ENCODE data around the gene RNF166.
A peak's percentile ranks its signal among the peaks of the same experiment; 100 is the strongest.
"Not testable (repeated sequence)": the region's sequence is repeated elsewhere in the genome, so short reads cannot be mapped to it uniquely, and the experiment has no call there.

RNF166 gene

DNA sequence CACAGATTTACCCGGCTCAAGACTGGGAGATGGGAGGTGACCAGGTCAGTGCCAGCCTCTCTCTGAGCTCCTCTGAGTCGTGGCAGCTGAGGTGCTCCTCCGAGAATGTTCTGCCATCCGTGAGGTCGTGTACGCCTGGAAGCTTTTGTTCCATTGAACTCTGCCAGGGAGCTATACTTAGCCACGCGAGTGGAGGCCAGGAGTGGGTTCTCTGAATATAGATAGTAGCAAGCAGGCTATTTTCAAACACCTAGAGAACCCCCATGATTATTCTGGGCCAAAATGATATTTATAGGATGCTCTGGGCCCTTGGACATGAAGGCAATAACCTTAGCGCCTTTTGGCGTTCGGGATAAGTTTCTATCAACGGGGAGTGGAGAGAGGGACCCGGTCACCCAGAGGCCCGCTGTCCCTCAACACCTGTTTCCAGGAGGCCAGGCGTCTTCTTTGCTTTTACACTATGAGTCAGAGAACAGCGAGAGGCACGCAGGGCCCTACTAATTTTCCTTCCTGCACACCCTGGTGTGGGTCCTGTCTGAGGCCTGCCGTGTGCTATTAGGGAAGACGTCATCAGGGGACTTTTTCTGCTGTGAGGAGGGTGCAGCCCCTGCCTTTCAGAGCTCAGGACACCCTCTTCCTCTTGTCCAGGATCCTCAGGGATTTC is 32.4 kb downstream of the RNF166 start:
- no peak for DNase-seq (ENCODE audit: low read depth)

DNA sequence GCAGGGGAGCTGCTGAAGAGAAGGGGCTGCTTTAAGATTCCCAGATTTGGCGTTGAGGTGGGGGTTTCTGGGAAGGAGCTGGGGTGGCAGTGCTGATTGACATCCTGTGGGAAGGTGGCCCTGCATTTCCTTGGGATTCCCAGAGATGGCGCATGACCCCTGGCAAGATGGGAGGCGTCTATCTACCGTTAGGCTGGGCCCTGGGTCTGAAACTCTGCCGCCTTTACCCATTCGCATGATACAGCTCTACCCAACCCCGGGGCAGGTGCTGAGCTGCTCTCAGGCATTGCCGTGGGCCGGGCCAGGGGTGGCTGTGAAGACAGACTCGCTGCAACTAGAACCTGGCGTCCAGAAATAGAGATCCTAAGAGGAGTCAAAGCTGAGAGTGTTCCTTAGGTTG is 33.4 kb downstream of the RNF166 start:
- no peak for DNase-seq (ENCODE audit: low read depth)

DNA sequence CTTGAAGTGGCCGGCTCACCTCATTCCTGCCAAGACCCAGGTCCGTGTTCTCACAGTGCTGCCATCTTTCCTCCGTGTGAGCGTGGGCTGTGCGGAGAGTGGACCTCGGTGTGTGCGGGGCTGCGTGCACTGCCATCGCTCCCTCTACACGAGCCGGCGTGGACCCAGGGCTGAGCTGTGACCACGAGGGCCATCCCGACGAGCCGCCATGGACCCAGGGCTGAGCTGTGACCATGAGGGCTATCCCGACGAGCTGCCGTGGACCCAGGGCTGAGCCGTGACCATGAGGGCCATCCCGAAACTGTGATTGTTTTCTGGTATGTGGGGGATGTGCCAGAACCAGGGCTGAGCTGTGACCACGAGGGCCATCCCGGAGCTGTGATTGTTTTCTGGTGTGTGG is 34.4 kb downstream of the RNF166 start:
- DNase-seq (ENCODE audit: low read depth), result no peak

DNA sequence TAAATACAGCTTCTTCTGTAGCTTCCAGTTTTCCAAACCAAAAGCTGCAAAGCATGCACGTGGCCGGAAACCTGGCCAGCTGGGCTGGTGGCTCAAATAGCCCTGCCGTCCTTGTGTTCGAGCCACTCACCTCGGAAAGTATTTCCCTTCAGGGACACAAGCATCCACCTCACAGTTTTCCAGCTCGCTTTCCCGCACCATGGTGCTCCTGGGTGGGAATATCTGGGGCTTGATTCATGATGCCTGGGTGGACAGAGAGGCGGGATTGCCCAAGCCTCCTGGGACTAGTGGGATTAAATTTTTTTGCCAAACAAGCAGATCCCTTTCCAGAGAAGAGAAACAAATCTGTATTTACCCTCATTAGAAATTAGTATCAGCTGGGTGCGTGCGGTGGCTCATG is 36.2 kb downstream of the RNF166 start:
- no peak for DNase-seq (ENCODE audit: low read depth)

DNA sequence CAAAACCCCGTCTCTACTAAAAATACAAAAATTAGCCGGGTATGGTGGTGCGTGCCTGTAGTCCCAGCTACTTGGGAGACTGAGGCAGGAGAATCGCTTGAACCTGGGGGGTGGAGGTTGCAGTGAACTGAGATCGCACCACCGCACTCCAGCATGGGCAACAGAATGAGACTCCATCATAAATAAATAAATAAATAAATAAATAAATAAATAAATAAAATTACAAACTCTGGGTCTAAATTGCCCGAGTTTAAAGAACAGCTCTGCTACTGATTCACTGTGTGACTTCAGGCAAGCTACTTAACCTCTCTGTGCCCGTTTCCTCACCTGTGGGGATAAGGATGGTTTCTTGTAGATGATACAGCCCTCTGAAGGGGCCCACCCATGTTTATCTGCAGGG is 36.7 kb downstream of the RNF166 start:
- DNase-seq (ENCODE audit: low read depth), result not testable (repeated sequence)

DNA sequence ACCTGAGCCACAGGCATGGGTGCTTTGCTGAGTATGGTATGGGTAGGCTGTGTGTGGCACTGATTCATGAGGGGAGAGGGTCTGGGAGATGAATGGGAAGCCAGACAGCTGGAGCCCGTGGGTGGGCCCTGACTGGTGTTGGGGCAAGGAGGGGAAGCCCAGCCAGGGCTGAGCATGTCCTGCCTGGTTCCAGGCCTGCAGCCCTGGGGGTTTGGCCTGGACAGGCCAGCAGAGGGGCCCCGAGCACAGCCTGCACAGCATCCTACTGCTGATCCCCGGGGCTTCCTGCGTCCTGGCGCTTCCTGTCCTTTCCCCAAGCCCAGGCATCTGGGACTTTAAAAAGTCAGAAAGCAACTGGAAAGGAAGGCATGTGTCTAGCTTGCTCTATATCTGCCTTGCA is 38.7 kb downstream of the RNF166 start:
- no peak for DNase-seq (ENCODE audit: low read depth)

DNA sequence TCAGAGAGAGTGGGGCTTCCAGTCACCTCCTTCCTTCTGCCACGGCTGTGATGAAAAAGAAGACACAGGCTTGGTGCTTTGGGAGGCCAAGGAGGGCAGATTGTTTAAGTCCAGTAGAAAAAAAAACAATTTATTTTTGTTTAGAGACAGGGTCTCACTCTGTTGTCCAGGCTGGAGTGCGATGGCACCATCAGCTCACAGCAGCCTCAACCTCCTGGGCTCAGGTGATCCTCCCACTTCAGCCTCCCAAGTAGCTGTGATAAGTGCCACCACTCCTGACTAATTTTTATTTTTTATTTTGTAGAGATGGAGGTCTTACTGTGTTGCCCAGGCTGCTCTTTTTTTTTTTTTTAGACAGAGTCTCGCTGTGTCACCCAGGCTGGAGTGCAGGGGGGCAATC is 40.6 kb downstream of the RNF166 start:
- DNase-seq (ENCODE audit: low read depth), result no peak

DNA sequence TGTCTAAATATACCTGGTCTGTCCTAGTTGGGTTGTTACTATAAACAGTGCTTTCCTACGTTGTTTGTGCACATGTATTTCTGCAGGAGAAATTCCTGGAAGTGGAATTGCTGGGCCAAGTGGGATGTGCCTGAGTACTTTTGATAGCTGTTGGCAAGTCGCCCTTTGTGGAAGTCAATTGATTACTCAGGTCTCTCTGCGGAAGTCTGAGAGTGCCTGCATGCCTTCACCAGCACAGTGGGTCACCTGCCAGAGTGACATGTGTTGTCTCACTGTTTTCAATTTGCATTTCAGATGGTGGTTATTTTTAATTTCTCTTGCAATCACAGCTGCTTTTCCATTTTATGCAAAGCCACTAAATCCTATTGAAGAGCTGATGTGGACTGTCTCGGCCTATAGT is 41.1 kb downstream of the RNF166 start:
- no peak for DNase-seq (ENCODE audit: low read depth)

DNA sequence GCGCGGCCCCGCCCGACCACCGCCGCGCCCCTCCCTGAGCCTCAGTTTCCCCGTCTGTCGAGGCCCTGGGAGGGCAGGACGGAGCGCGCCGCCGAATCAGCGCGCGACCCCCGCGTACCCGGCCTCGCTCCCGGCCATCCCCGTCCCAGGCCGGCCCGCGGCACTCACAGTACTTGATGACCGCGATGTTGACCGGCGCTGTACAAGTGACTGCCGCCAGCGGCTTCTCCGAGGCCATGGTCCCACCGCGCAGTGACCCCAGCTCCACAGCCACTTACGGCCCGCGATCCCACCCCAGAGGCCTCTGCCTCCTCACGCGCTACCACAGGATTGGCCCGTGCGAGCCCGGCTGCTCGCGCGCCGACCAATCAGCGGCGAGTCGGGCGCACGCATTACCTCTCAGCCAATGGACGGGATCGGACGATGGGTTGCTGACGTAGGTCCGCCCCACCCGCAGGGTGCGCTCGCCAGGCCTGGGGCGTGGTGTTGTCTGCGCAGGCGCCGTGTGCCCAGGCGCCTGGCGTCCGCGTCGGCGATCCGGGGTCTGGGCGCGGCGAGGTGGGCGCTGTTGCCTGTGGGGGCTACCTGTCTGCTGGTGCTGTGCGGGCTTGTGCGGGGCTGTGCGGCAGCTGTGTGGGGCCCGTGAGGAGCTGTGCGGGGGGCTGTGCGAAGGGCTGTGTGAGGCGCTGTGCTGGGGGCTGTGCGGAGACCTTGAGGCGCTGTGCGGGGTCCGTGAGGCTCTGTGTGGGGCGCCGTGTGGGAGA is 43.2 kb downstream of the RNF166 start, which contains the start of gene MVD:
Gene MVD (minus strand): TSS at position 249 of the 764 bp plus-strand sequence. CDS start 11 bp downstream, at position 238.
- peak; percentile 94 for DNase-seq (ENCODE audit: low read depth)

DNA sequence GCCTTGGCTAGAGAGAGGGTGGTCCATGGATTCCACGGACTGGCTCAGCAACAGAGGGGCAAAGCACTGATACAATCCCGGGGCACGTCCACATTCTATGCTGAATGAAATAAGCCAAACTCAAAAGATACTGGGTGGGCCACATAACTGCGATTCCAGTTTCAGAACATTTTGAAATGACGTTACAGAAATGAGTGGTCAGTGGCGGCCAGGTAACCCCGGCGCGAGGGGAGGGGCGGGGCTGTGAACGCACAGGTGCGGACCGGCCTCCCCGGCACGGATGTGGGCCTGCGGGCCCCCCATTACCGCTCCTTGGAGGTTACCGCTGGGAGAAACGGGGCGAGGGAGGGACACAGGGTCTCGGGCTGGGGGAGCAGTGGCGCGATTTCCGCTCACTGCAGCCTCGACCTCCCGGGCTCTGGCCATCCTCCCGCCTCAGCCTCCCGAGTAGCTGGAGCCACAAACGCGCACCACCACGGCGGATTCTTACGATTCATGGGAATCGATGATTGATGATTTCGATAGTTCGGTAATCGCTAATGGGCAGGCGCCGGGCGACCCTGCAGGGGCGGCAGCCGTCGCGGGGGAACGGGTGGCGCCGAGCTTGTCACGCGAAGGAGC is 43.9 kb downstream of the RNF166 start:
- DNase-seq (ENCODE audit: low read depth), result no peak

DNA sequence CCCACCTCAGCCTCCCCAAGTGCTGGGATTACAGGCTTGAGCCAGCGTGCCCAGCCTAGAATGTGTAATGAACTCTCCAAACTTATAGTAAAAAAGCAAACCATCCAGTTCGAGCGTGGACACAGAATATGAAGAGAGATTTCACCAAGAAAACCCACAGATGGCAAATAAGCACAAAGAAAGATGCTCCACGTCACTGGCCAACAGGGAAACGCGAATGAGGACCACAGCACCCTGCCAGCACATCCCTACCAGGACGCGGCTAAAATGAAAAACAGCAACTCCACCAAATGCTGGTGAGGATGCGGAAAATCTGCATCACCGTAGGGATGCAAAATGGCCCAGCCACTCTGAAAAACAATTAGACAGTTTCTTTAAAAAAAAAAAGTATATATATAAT is 44.7 kb downstream of the RNF166 start:
- no peak for DNase-seq (ENCODE audit: low read depth)

DNA sequence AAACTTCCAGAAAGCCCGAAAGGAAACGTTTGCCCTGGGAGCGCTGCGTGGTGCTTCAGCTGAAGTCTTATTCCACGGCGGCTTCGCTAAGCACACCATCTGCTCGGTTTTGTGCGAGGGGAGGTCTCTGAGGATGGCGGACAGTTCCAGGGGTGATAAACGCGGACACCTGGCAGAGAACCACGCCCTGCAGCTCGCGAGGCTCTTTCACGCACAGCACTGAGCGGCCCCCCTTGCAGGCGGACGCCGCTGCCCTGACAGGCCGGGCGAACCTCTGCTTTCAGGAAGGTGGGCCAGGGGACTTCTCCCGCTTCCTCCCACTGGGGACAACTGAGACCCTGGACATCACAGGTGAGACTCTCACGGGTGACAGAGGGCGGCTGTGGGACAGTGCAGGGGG is 47.0 kb downstream of the RNF166 start:
- no peak for DNase-seq (ENCODE audit: low read depth)

DNA sequence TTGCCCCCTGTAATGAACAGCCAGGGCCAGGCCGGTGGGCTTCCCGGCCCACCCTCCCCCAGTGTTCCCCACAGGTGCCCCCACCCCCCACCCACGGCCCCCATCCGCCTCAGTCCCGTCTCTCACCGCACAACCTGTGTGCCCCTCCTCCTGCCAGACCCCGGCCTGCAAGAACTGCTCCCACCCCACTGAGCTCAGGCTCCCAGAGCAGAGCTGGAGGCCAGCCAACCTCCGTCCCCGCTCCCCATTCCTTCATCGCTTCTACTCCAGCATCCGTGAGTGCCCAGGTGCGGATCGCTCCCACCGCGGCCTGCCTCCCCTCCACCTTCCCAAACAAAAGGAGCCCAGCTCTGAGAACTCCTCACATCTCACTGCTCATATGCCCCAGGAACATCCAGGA is 47.5 kb downstream of the RNF166 start:
- no peak for DNase-seq (ENCODE audit: low read depth)

DNA sequence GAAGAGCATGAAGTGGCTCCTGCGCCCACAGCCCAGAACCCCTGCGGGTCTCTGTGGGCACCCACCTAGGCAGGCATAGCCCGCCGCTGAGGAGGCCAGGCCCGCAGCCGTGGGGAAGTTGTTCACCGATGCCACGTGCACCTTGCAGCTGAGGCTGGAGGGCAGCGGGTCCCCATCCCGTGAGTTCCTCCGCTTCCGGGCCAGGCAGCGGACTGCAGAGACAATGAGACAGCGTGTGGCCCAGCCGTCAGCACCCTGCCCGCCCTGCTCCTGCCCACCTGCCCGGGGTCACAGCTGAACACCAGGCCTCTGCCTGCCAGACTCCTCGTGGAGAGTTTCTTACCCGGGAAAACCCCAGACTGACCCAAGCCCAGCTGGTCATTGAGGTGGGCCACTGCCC is 48.8 kb downstream of the RNF166 start:
- DNase-seq (ENCODE audit: low read depth), result no peak

DNA sequence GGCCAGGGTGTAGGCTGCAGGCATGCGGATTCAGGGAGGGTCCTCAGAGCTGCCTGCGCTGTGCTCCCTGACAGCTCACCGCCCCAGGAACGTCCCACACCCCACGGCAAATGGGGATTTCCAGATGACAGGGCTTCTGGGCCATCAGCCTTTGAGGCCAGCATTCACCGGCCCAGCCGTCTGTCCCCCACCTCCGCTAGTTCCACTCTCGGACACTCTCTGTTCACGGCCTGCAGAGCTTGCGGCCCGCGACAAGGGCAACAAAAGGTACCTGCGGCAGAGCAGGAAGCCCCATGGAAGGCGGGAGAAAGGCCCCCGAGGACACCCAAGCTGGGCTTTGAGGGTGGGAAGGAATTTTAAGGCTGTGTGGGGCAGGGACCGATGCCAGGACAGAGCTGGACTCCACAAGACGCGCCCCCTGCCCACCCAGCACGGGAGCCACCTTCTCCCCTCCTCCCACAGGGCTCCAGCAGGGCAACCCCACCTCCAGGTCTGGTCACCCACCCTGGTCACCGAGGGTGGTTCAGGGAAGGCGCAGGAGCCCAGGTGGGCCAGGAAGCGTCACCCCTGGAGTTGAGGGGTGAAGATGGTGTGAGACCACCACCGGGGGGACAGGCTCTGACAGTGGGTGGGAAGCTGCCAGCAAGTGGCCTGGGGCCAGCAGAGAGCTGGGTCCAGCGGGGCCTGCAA is 49.8 kb downstream of the RNF166 start:
- no peak for DNase-seq (ENCODE audit: low read depth)

DNA sequence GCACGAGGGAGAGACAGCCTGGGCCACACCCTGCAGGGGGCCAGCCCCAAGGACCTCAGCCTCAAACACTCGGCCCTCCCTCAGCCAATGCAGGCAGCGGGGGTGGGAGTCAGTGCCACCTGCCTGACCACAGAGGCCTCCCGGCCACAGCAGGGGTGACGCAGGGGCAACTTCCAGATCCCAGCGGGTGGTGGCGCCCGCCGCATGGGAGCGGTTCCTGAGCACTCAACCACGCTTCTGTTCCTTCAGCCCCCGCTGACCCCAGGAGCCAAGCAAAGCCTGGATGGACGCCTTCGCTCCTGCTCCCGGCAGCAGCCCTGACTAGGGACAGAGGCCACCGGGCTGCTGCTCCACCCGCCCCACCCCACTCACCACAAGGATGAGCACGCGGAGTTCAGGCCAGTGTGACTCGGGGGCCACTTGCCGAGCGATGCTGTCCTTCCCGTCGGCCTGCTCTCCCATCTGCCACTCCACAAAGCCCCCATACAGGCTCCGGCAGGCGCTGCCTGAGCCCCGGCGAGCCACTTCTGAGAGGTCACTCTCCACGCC is 50.4 kb downstream of the RNF166 start:
- DNase-seq (ENCODE audit: low read depth), result no peak

DNA sequence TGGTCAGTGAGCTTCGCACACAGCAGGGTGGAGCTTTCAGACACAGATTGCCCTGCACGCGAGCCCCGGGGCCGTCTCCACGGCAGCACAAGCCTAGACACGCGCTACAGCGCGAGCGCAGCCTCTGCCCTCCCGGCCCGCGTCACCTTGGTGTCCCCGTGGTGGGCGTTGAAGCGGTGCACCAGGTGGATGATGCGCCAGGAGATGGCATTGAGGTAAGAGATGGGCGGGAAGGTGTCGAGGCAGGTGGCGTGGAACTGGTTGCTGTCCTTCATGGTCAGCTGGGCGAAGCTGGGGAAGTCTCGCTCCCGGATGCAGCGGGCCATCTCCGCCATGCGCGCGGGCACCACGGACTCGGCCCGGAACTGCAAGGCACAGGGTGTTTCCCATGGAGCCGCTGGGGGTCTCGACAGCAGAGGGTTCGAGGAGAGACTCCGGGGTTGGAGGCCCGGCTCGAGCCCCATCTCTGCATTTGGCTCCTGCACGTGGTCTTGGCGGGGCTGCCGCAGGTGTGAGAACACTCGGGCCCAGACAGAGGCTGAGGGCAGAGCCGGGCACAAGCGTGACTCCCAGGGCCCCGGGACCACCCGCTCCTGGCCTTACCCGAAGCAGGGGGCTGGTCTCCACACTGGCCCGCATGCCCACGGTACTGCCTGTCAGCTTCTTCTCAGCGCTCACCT is 51.0 kb downstream of the RNF166 start:
- no peak for DNase-seq (ENCODE audit: low read depth)

DNA sequence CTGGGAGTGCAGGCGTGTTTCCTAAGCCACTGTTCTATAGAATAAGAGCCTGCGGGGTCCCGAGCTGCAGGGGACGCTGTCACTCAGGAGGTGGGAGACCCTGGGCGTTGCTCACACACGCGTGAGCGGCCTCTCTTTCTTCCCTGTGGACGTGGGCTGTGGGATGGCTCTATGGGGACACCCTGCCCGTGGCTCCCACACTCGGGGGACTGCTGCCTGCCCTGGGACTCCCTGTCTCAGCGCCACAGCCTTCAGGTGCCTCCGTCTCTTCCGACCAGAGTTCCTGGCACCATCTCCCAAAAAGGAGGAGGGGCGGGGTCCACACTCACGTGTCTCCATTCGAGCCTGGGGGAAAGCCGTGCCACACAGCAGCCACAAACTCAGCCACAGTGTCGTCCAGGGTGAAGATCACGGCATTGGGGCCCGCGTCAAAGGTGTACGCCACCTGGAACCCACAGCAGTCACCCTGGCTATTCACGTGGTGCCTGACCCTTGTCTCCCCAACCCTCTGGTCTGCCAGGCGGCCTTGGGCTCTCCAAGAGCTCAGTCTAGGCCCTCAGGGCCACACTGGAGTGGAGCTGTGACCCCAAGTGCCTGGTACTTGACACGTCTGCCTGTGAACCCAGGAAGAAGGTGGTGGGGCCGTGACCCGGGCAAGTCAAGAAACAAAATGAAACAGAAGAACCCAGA is 51.7 kb downstream of the RNF166 start:
- no peak for DNase-seq (ENCODE audit: low read depth)

DNA sequence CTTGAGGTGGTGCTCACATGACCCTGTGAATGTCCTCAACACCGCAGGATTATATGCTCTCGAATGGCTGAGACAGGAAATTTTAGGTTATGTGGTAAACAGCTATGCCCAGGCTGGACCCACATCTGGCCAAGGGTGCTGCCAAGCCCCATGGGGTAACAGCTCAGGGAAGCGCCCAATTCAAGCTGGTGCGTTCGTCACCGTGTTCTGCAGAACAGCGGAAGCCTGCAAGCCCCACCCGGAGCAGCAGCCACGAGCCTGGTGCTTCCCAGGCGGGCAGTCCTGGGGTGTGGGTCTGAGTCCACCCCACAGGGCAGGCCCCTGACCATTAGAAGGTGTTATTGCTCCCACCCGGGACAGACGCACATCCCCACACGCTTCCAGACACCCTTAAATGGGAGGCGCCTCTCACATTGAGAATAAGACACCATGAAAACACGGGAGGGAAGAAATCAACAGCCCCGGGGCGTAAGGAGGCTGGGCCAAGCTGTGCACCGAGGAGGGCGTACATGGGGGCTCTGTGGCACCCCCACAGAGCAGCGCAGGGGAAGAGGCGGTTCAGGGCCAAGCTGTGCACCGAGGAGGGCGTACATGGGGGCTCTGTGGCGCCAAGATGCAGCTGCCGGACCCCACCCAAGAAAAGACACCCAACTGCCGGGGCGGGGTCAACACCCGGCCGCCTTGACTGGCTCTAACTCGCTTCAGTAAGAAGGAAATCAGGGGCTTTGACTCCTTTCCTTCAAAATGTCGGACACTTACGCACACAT is 52.4 kb downstream of the RNF166 start:
- no peak for DNase-seq (ENCODE audit: low read depth)

DNA sequence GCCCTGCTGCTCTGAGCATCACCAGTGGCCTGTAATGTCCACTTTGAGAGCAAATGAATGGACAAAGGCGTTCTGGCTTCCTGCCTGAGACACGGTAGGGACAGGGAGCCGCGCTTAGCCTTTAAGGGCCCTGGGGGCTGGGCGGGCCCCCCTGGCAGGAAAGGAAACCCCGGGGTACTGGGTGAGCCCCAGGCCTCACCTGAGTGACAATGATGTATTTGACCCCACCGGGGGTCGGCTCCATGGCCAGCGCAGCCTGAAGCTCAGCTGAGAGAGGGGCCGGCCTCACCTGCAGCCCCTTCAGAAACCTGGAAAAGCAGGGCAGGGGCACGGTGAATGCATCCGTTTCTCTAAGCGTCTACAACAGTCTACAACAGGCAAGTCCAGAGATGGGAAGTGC is 53.1 kb downstream of the RNF166 start:
- no peak for DNase-seq (ENCODE audit: low read depth)

DNA sequence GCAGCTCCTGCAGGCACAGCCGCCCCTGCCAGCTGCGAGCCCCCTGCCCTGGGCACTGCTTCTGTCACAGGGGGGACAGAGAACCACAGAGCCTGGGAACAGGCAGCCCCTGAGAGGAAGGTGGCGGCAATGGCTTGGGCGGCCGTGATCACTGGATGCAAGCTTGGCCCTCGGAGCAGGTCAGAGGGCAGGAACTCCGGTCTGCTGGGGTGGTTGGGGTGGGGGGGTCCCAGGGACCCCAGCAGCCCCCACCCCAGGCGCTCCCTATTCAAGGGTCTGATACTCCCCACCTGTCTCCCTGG is 53.5 kb downstream of the RNF166 start:
- no peak for DNase-seq (ENCODE audit: low read depth)

Data from T-helper 22 cell (primary cell).